Stimulated activated CD4-positive, alpha-beta T cell treated with anti-CD3 and anti-CD28 coated beads, Interleukin-15, amount 100 ng/mL, for 48 hours (primary cell): Measurements from ENCODE around the gene ABCC6.
"Not testable (repeated sequence)": the region's sequence is repeated elsewhere in the genome, so short reads cannot be mapped to it uniquely, and the experiment has no call there.

Experiments
- DNase-seq, 2 donors: peaks; one replicate each; pipeline ENCODE4 v3.0.0-alpha.2; 2020; ENCODE audit warnings: low read depth in 2 of 2

Gene ABCC6

DNA sequence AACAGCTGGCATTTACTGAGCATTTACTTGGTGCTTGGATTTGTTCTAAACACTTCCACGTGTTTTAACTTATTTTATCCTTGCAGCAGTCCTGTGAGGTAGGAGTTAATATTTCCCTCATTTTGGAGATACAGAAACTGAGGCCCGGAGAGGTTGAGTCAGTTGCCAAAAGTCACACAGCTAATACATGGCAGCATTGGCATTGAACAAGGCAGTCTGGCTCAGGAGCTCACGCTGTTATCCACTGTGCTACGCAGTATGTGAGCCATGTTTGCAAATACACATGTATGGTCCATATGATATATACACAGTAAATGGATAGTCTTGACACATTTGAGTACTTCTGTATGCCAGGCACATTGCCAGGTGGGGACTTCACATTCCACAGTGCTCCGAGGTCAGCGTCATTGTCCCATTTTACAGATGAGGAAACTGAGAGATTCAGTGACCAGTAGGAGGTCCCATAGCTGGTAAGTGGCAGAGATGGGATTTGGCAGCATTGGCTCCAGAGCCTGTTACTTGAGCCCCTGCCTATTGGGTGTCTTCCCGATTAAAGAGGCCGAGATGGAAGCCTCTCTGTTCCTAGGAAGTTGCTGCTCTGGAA, 110.7 kb downstream of the ABCC6 start:
- no peak for DNase-seq

DNA sequence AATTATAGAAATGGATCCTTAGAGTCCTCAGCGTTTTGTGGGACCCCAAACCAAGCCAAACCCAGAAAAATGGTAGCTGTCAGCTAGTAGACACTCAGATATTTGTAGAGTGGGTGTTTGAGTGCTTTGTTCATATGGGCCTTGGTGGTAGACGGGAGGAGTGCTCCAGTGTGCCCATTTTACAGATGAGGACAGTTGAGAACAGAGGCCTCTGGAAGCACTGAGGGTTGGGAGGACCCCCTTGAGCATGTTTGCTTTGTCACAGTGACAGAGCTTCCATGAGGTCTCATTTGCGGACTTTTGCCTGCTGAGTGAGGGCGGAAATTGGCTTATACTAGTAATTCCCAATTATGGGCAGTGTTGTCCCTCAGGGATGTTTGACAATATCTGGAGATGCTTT, 111.7 kb downstream of the ABCC6 start:
- no peak for DNase-seq

DNA sequence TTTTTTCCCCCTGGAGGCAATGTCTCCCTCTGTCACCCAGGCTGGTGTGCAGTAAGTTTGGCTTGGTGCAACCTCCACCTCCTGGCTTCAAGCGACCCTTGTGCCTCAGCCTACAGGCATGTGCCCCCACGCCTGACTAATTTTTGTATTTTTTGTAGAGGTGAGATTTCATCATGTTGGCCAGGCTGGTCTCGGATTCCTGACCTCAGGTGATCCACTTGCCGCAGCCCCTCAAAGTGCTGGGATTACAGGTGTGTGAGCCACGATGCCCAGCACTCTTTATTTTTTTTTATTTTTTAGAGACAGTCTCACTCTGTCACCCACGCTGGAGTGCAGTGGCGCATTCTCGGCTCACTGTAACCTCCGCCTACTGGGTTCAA, 113.2 kb downstream of the ABCC6 start:
- DNase-seq, result no peak

DNA sequence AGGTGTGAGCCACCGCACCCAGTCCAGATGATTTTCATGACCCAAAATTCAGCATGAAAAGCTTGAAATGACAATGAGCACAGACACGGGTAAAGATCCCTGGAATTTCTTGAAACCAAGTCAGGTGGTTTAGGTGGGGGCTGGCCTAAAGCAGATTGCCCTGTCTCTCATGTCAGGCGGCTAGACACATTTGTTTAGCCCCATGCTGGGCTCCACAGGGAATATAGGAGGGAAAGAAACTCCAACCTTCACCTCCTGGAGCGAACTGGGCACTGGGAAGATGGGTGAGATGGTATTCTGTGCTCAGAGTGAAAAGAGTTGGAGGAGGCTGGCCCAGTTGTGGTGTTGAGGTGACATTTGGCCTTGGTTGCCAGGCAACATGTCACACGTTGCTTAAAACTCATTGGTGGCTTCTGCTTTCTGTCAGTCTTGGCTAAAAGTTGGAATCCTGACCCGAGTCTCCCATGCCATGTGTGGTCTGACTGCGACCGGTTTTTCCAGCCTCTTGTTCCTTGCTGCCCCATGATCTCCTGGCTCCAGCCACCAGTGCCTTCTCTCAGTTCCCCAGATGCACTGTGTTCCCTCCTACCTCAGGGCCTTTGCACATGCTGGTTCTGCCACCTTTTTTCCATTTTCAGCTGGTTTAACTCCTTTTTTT, 113.7 kb downstream of the ABCC6 start:
- no peak for DNase-seq

DNA sequence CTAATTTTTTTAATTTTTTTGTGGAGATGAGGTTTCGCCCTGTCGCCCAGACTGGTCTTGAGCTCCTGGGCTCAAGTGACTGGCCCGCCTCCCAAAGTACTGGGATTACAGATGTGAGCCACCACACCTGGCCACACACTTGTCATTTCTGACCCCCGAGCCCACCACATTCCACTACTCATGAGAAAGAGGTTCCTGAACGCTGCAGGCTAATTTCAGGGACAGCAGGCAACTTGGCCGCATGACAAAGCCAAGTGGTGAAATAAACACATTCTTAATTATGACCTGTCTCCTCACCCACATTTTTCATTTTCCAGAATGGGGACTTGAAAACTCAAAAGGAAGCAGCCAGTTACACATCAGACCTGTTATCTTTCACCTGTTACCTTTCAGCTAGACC, 114.5 kb downstream of the ABCC6 start:
- DNase-seq, result no peak

DNA sequence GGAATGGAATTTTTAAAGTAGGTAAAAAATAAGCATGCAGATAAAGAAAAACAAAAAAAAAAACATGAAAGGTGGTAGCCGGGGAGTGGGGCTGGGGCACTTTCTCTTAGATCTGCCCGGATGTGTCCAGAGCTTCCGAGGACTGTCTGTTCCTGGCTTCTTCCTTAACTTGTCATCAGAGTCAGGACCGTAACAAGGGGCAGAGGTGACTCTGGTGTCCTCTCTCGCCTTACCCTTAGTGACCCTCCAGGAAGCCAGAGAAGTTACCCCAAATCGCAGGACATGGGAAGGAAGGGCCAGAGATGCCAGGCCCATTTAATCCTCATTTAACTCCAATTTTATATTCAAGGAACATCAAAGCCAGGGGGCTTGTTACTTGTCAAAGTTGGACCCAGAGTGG, 115.5 kb downstream of the ABCC6 start:
- no peak for DNase-seq

DNA sequence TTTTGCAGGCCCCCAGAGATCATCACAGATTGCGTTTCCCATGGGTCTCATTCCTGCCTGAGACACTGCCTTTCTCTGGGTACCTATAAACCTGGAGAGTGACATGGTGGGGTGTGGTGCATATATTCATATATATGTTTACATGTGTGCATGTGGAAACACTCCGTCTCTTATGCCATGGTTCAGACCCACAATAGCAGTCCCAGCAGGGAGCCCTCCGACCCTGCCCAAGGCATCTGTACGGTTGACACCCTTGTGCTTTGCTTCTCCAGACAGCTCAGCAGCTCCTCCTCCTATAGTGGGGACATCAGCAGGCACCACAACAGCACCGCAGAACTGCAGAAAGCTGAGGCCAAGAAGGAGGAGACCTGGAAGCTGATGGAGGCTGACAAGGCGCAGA, 116.8 kb downstream of the ABCC6 start:
- DNase-seq, result no peak

DNA sequence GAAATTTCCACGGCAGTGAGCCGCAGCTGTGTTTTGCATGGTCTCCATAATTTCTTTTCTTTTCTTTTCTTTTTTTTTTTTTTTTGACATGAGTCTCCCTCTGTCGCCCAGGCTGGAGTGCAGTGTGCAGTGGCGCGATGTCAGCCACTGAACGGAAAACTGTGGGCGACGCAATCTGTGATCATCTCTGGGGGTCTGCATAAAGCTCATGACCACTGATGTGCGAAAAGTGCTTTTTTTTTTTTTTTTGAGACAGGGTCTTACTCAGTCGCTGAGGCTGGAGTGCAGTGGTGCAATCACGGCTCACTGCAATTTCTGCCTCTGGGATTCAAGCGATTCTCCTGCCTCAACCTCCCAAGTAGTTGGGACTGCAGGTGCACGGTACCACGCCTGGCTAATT, 117.6 kb downstream of the ABCC6 start:
- DNase-seq, result no peak

DNA sequence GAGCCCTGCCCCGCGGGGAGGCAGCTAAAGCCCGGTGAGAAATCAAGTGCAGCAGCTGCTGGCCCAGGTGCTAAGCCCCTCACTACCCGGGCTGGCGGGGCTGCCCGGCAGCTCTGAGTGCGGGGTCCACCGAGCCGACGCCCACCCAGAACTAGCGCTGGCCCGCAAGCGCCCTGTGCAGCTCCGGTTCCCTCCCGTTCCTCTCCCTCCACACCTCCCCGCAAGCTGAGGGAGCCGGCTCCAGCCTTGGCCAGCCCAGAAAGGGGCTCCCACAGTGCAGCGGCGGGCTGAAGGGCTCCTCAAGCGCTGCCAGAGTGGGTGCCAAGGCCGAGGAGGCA, 118.5 kb downstream of the ABCC6 start:
- DNase-seq, result not testable (repeated sequence)

DNA sequence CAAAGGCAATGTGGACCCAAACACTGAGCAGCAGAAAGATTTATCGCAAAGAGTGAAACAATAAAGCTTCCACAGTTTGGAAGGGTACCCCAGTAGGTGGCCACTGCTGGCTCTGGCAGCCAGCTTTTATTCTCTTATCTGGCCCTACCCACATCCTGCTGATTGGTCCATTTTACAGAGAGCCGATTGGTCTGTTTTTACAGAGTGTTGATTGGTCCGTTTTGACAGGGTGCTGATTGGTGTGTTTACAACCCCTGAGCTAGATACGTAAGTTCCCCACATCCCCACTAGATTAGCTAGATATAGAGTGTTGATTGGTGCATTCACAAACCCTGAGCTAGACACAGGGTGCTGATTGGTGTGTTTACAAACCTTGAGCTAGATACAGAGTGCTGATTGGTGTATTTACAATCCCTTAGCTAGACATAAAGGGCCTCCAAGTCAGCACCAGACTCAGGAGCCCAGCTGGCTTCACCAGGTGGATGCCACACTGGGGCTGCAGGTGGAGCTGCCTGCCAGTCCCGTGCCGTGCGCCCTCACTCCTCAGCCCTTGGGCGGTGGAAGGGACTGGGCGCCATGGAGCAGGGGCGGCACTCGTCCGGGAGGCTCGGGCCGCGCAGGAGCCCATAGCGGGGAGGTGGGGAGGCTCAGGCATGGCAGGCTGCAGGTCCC, 119.0 kb downstream of the ABCC6 start:
- not testable (repeated sequence) for DNase-seq

DNA sequence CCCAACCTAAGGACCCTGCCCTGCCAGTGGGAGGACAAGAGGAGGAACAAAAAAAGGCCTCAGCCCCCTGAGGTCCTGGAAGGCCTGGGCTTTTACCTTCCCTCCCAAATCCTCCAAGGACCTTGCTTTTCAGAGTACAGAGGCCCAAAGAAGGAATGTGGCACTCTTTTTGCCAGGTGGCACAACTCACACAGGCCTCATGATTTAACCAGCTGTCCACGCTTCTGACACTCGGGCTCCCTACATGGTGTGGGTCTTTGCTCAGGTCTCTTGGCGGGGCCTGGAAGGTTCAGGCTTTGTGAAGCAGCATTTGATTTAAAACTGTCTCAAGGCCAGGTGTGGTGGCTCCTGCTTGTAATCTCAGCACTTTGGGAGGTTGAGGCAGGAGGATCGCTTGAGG, 120.6 kb downstream of the ABCC6 start:
- DNase-seq, result no peak

DNA sequence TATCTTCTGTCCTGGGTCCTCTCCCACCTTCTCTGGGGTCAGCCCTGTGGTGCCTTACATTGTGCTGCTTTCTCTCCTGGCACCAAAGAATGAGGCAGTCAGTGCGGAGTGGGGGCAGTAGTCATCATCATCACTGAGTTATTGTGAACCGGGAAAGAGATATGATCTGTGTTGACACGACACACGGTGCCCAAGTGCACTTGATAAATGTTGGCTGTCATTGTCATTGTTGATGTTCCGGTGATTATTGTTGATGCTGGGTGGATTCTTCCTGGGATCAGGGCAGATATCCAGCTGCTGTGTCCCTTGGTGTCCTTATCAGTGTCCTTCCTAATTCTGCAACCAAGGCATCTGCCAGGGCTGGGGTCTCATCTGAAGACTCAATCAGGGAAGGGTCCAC, 121.7 kb downstream of the ABCC6 start:
- DNase-seq, result no peak

DNA sequence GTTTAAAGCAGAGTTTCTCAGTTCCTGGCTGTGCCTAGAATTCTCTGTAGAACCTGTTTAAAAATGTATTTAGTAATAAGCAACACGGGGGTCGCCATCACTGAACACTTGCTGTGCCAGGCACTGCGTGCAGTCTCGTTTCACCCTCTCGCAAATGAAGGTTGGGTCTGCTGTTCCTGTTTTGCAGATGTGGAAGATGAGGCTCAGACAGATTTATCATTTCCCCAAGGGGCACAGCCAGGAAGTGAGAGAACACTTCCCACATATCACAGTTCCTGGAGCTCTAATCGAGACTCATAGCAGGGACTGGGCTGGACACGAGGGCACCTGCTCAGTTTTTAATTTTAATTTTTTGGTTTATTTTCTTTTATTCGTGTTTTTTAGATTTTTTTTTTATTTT, 122.7 kb downstream of the ABCC6 start:
- no peak for DNase-seq

DNA sequence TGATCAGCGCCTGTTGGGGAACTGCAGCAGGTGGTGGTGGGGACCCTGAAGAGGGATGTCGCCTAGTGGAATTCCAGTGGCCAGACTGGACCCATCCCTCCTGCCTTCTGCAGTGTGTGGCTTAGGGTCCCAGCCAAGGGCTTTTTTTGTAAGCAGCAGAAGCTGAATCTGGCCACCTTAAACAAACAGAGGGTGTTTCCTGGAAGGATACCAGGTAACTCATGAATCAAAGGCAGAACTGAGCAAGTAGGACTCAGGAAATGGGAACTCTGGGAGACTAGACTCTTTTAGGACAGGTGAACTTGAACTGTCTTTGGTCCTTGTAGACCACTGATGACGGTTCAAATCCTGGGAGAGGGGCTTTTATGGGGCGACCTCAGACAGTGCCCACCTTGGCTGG, 124.0 kb downstream of the ABCC6 start:
- no peak for DNase-seq
